Neural progenitor cell (in vitro differentiated cells): ENCODE data around the gene CXorf65.

ENCODE experiments used
- CTCF ChIP-seq: fragments of 200-600 bp; sonication (generic); IDR thresholded peaks from 2 replicates; pipeline ENCODE4 v1.5.1; 2017; ENCODE audit warnings: antibody characterized with exemption, mild to moderate bottlenecking
- EZH2 ChIP-seq: fragments of 200-600 bp; sonication (generic); IDR thresholded peaks from 2 replicates; pipeline ENCODE4 v1.6.1; 2017; ENCODE audit warnings: antibody characterized with exemption, mild to moderate bottlenecking, moderate library complexity

GRCh38 chrX:71128915-71129765 lies 22.6 kb upstream of the CXorf65 start:
- TF ChIP-seq EZH2 (no peak), CTCF (peak; percentile 72)
